HG03066 (cell line): ENCODE measurements around the gene HS2ST1.
"Not testable (repeated sequence)": the region's sequence is repeated elsewhere in the genome, so short reads cannot be mapped to it uniquely, and the experiment has no call there.

Source experiments
- ATAC-seq: cut with Tn5 transposase; IDR thresholded peaks from one replicate; pipeline ENCODE4 v1.9.1; 2021; ENCODE audit warnings: low read depth; ENCODE audit not compliant: unreplicated experiment

The HS2ST1 gene

DNA sequence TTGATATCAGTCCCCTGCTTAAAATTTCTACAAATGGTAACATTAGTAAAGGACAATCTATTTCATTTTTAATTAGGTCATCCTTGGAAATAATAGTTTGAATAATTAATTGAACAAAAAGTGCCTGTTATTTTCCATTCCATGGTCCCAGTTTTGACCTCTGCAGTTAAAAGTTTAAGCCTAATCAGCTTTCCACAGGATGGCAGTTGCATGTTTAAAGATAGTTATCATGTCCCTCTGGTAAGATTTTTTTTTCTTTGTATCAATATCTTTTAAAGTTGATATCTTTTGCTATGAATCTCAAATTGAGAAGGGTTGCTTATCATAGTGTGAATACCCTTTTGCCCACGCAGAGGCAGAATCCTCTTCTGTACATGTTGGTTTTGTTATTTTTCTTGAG lies 90.4 kb downstream of the HS2ST1 start:
- no peak for ATAC-seq

DNA sequence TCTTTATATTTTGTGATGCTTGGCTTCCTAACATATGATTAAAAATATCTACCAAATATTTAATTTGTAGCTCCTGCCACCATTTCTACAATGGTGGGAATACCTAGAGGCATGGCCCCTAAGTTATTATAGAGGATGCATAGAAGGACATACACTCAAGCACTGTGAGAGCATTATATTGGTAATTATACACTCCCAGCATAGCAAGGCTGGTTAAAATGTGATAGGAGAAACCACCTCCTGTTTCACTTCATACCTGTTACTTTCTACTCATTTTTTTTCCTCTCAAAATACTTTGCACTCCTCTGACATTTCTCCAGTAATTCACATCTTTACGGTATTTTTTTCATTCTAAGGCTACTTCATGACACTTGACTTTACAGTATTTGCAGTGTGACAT lies 92.9 kb downstream of the HS2ST1 start:
- no peak for ATAC-seq

DNA sequence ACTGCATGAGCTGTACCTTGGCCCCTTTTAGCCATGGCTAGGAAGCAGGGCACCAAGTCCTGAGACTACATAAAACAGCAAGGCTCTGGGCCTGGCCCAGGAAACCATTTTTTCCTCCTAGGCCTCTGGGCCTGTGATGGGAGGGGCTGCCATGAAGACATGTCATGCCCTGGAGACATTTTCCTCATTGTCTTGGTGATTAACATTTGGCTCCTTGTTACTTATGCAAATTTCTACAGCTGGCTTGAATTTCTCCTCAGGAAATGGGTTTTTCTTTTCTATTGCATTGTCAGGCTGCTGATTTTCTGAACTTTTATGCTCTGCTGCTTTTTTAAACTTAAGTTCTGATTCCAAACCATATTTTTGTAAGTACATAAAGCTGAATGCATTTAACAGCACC lies 99.0 kb downstream of the HS2ST1 start:
- ATAC-seq = not testable (repeated sequence)

DNA sequence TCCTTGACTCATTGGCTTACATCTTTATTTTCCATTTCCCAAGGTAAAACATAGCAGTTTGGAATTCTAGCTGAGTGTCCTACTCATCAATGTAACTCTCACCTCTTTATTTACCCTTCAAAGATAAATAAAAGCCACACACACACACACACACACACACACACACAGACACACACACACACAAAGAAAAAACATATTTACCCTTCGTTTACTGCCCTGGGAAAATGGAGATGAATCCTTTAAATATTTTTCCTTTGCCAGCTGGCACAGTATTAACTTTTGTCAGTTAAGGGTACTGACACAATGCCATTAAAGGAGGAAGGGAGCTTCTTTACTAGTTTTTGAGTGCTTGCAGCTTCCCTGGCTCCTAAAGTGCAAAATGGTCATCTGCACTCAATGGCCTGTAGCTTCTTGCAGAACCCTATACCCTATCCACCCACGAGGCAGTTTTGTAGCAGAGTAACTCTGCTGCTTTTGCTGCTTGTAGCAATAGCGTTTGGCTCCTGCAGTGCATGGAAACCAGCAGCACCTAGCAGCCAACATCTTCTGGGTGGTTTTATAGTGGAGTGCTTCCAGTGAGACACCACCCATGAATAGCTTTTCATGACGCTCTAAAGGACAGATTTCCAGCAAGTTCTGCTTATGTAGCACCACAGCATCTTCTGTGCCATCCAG lies 103.7 kb downstream of the HS2ST1 start:
- no peak for ATAC-seq

DNA sequence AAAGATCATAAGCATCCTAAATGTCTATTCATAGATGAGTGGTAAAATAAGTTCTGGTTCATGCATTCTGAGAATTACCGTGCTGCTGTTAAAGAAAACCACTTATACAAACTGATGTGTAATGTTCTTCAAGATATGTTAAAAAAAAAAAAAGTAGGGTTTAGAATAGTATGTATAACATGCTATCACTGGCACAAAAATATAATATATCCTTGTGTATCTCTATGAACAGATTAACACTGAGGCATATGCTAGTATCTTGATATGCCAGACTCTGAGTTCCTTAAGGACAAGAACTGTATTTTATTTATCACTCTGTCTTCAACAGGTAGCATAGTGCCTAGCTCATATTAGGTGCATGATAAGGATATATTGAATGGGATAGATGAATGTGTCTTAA lies 108.9 kb downstream of the HS2ST1 start:
- no peak for ATAC-seq

DNA sequence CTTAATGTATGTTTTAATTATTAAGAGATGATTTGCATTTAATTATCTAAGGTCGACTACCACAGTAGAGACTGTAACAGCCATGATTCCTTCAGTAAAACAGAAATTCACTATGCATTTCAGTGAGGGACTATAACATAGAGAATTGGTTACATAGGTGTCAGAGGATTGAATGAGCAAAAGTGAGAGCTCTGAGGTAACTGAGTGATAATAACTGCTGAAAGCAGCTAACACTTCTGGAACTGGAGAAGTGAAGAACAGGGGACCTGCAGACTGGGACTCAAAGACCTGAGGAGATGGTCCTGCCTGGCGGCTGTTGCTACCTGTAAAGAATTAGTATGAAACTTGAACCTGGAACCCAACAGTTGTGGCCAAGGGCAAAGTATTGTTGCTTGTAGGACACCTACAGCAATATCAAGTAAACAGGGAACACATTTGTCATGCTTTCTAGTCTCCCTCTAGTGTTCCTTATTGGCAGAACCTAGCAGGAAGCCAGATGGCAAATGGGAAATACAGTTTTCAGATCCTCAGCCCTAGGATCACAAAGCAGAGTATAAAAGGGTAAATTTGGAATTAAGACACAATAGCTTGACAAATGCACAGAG lies 110.6 kb downstream of the HS2ST1 start:
- peak; percentile 79 for ATAC-seq

DNA sequence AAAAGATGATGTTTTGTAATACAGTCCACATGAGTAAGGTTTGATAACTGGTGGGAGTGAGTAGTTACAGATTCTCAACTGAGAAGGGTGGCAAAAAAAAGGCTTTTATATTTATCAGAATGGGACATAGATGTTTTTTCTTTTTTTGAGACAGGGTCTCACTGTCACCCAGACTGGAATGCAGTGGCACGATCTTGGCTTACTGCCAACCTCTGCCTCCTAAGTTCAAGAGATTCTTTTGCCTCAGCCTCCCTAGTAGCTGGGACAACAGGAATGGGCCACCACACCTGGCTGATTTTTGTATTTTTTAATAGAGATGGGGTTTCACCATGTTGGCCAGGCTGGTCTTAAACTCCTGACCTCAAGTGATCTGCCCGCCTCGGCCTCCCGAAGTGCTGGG lies 113.1 kb downstream of the HS2ST1 start:
- not testable (repeated sequence) for ATAC-seq

DNA sequence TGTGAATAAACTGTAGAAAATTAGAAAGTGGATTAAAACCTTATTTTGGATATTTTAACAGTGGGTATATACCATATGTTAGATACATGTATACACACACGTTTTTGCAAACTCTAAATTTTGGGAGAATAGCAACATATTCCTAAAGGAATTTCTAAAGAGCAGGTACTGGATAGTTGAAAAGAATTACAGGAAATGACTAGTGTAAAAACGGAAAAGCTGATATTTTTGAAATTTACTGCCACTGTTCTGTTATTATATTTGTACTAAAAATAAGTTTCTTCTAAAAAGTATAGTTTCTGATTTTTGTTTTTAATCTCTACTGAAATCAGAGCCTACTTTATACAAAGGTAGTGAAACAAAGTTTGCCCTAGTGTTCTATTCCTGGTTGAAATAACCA lies 114.1 kb downstream of the HS2ST1 start:
- no peak for ATAC-seq

DNA sequence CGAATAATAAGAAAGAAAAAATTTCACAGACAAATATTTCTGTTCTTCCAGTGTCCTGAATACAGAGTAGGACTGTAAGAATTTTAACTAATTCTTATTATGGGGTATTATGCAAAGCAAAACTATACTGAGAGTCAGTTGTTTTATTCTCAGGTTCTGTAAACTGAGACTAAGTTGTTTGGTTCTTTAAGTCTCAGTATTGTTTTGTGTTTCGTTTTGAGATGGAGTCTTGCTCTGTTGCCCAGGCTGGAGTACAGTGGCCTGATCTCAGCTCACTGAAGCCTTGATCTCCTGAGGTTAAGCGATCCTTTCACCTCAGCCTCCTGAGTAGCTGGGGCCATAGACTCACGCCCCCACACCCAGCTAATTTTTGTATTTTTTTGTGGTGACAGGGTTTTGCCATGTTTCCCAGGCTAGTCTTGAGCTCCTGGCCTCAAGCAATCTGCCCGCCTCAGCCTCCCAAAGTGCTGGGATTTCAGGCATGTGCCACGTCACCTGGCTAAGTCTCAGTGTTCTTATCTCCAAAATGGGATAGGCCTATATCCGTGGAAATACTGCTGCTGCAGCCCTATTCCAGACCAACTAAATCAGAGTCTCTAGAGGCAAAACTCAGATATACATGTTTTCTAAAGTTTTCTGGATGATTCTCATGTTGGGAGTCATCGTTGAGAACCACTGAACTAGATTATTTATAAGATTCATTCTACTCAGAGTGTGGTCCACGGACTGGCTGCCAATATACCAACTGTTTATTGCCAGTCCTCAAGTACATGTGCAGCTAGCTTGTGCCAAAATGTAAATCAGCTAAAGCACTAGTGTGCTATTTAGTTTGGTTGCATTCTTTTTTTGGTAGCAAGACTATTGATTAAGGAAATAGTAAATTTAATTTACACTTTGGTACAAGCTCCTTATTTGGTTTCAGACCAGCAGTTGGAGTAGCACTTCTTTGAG lies 116.6 kb downstream of the HS2ST1 start:
- ATAC-seq = peak; percentile 96

DNA sequence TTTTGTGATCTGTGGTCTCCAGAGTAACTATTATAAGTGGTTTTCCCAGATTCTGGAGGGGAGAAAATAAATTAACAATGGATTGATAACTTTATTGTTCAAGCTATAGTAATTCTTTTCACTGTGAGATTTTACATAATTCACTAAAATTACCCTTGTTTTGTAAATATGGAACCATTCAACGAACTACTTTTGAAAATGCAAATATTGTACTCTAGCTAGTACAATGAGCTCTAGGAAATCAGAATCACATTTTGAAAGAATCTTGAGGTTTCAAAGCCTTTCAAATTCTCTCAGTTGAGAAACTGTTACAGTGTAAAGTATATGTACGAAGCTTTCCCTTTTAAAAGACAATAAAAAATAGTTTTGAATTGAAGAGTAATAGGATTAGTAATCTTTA lies 119.9 kb downstream of the HS2ST1 start:
- no peak for ATAC-seq

DNA sequence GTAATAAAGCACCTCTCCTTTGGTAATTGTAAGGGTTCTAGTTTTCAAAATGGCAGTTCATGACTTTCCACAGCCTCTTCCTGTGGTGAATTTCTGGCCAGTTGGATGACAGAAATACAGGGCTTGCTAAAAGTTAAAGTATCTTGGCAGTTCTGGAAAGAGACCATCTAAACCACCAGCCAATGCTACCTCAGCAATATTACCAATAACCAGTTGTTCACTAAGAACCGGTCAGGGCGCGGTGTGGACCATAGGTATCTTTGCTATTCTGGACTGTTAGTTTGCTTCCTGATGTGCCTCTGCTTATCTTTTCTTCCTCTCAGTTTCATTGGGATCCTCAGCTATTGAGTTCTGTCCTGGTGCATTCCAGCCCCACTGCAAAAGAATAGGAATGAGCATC lies 124.7 kb downstream of the HS2ST1 start:
- ATAC-seq = no peak

DNA sequence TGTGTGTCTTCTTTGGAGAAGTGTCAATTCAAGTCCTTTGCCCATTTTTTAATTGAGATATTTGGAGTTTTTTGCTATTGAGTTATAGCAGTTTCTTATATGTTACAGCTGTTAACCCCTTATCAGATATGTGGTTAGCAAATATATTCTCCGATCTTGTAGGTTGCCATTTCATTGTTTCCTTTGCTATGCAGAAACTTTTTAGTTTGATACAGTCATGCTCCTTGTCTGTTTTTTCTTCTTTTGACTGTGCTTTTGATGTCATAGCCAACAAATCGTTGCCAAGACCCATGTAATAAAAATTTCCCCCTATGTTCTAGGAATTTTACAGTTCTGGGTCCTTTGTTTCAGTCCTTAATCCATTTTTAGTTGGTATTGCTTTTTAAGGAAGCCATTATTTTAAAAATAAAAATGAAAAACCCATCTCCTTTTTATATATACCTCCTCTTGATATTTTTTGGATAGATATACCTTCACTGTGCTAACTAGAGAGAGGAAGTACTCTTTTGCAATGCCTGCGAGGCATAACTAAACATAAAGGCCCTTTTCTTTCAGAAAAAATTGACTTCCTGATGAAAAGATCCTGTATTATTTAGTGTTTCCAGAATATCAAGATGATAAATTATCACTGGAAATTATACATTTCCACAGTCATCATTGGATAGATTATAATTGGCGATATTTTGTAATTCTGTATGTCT lies 127.8 kb downstream of the HS2ST1 start:
- no peak for ATAC-seq

DNA sequence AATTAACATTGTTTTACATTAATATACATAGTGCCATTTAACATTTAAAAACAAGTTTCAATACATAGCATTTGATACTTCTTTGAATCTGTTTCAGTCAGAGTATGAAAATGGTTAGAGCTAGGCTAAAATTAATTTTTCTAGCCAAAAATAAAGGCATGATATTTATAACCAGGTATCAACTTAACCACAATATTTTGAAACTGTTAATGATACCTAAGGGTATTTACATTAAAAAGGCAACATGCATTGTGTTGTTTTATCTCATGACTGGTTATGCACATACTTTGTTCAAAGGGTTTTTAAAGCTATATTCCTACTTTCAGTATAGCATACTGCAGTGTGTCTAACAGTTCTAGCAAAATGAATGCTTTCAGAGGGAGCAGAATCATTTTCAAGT lies 130.0 kb downstream of the HS2ST1 start:
- peak; percentile 47 for ATAC-seq

DNA sequence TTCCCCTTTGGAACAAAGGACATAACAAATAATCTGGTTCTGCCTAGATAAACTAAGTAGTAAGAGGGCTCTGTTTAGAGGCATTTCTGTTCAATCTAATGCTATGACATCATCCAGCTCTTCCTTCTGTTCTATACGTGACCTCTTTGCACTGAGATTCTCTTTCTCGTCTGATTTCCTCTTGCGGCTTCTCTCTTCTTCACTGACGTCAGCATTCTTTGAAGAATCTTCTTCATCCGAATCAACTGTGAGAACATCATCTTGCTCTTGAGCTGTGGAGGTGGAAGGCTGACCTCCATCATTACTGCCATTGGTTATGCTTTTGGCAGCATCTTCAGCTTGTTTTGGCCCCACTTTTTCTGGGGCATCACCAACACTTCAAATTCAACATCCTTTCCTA lies 130.4 kb downstream of the HS2ST1 start:
- ATAC-seq = peak; percentile 75

DNA sequence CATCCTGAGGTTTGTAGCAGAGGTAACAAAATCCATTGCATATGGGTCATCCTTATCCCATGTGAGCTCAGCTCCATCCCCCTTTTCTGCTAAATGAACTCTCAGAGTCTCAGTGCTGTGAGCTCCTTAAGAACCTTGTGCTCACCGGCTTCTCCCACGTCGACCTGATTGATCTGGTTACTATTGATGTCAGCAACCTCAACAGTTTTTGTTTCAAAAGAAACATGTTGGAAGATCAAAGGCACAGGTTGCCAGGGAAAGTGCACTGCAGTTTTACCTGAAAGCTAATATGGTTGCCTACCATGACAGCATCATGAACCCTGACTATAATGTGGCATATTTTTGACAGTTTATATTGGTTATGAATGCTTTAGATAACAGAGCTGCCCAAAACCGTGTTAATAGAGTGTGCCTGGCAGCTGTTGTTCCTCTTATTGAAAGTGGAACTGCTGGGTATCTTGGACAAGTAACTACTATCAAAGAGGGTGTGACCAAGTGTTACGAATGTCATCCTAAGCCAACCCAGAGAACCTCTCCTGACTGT lies 131.4 kb downstream of the HS2ST1 start:
- peak; percentile 33 for ATAC-seq

DNA sequence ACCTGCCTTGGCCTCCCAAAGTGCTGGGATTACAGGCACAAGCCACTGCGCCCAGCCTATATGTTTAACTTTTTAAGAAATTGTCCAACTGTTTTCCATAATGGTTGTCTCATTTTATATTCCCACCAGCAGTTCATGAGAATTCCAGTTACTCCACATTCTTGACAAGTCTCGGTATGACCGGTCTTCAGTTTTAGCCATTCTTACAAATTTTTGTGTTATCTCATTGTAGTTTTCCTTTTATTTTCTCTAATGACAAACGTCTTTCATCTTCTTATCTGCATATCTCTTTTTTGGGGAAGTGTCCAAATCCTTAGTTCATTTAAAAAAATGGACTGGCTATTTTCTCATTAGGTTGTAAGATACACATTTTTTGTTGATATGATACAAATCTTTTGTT lies 132.5 kb downstream of the HS2ST1 start:
- ATAC-seq = no peak

DNA sequence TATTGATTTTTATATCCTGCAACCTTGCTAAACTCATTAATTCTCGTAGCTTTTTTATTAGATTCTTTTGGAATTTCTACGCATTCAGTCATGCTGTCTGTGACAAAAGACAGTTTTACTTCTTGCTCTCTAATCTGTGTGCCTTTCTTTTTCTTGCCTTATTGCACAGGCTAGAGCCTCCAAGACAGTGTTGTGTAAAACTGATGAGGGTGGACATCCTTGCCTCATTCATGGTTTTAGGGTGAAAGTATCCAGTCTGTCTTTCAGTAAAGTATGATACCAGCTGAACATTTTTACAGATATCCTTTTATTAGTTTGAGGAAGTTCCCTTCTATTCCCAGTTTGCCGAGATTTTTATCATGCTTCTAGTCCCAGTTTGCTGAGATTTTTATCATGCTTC lies 133.8 kb downstream of the HS2ST1 start:
- ATAC-seq = no peak

DNA sequence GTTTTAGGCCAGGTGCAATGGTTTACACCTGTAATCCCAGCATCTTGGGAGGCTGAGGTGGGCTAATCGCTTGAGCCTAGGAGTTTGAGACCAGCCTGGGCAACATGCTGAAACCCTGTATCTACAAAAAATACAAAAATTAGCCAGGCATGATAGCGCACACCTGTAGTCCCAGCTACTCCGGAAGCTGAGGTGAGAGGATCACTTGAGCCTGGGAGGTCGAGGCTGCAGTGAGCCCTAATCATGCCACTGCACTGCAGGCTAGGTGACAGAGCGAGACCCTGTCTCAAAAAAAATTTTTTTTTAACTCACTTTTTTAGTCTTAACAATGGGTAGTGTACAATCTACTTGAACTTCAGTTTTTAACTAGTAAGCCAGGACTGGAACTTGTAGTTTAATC lies 137.5 kb downstream of the HS2ST1 start:
- no peak for ATAC-seq

DNA sequence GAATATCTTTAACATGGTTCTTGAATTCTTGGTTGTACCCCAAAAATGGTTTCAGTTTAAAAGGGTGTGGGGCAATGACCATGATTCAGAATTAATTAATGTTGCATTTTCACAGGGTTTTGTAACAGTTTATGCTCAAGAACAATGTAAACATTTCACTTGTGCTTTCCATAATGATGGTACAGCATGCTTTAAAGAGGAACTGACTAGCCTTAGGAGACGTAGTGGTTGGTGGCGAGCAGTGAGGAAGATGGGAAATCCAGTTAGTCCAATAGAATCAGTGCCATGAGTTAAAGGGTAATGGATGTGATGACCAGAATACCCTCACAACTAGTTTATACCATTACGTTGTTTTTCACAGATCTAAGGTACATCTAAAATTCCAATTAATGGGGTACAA lies 138.0 kb downstream of the HS2ST1 start:
- no peak for ATAC-seq

DNA sequence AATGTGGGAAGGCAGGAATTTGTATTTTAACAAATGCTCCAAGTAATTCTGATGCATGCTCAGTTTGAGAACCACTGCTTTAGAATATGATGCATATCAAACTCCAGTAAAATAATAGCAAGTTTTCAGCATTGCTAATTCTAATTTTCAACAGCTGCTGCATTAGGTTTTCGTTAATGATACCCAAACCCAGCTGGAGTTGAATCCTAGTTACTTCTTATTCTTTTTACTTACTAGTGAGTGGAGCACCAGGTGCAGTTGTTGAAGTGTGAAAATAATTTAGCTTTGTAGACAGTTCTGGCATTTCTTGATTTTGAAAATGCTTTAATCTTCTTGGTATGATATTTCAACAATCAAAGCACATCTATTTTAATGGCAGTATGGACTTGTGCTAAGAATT lies 138.5 kb downstream of the HS2ST1 start:
- ATAC-seq = no peak

DNA sequence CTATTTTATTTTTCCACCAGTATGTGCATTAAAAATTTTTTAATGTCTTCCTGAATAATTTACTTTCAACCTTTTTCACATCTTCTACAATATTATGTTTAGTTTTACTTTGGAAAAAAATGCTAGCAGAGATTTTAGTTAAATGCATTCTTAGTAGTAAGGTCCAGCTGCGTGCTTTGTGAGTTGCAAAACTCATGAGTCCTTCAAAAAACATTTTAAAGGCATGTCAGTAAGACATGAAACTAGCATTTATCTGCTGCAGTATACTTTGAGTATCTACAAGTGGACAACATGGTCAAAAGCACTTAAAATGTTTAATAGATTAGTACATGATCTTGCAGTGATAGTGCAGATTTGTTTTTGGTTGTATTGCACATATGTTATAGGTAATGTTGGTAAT lies 139.0 kb downstream of the HS2ST1 start:
- ATAC-seq = no peak
